ENCODE measurements around the gene RBBP5.
"Not testable (repeated sequence)": the region's sequence is repeated elsewhere in the genome, so short reads cannot be mapped to it uniquely, and the experiment has no call there.

RBBP5 gene

GRCh38 chr1:205121660-205122488 lies at the start of gene RBBP5:
RBBP5 (minus strand) TSS chr1:205121978; CDS start chr1:205121873, 105 bp downstream.
- DNase-seq (ENCODE audit: low read depth) = peak; percentile 92

- DNase-seq (ENCODE audit: low read depth) = no peak
Observed at GRCh38 chr1:205171369-205171768, 49.6 kb upstream of the RBBP5 start.

GRCh38 chr1:205170532-205171269 lies 48.9 kb upstream of the RBBP5 start:
- DNase-seq (ENCODE audit: low read depth) = no peak

- no peak for DNase-seq (ENCODE audit: low read depth)
Observed at GRCh38 chr1:205169248-205169647, 47.5 kb upstream of the RBBP5 start.

- no peak for DNase-seq (ENCODE audit: low read depth)
Observed at GRCh38 chr1:205168291-205168690, 46.5 kb upstream of the RBBP5 start.

- no peak for DNase-seq (ENCODE audit: low read depth)
Observed at GRCh38 chr1:205162301-205162700, 40.5 kb upstream of the RBBP5 start.

- DNase-seq (ENCODE audit: low read depth) = no peak
Observed at GRCh38 chr1:205161076-205161475, 39.3 kb upstream of the RBBP5 start.

- no peak for DNase-seq (ENCODE audit: low read depth)
Observed at GRCh38 chr1:205158048-205158616, 36.4 kb upstream of the RBBP5 start.

GRCh38 chr1:205155665-205156377 lies 34.0 kb upstream of the RBBP5 start:
- not testable (repeated sequence) for DNase-seq (ENCODE audit: low read depth)

GRCh38 chr1:205152505-205152904 lies 30.7 kb upstream of the RBBP5 start:
- DNase-seq (ENCODE audit: low read depth) = no peak

GRCh38 chr1:205150651-205151428 lies 29.1 kb upstream of the RBBP5 start:
- no peak for DNase-seq (ENCODE audit: low read depth)

- DNase-seq (ENCODE audit: low read depth) = no peak
Observed at GRCh38 chr1:205147191-205147835, 25.5 kb upstream of the RBBP5 start.

GRCh38 chr1:205144751-205145150 lies 23.0 kb upstream of the RBBP5 start:
- no peak for DNase-seq (ENCODE audit: low read depth)

GRCh38 chr1:205144046-205144720 lies 22.4 kb upstream of the RBBP5 start:
- no peak for DNase-seq (ENCODE audit: low read depth)

- DNase-seq (ENCODE audit: low read depth) = no peak
Observed at GRCh38 chr1:205142102-205142469, 20.3 kb upstream of the RBBP5 start.

- peak; percentile 44 for DNase-seq (ENCODE audit: low read depth)
Observed at GRCh38 chr1:205141236-205142101, 19.7 kb upstream of the RBBP5 start.

- no peak for DNase-seq (ENCODE audit: low read depth)
Observed at GRCh38 chr1:205140113-205140512, 18.3 kb upstream of the RBBP5 start.

GRCh38 chr1:205137901-205138300 lies 16.1 kb upstream of the RBBP5 start:
- DNase-seq (ENCODE audit: low read depth) = no peak

GRCh38 chr1:205133287-205133686 lies 11.5 kb upstream of the RBBP5 start:
- DNase-seq (ENCODE audit: low read depth) = no peak
